Liver (tissue), 9 donors: Measurements from ENCODE around the gene FZR1. TPM values are rescaled to one million over a fixed set of nuclear protein-coding genes. Genes with fewer than 3 reads are reported as not detected.
"Not testable (repeated sequence)": the region's sequence is repeated elsewhere in the genome, so short reads cannot be mapped to it uniquely, and the experiment has no call there.

Source experiments
- DNase-seq: peaks from one replicate; pipeline ENCODE4 v3.0.0-alpha.2; 2017; ENCODE audit warnings: low spot score
- H3K27ac ChIP-seq, 2 donors: one replicate each; pipeline ENCODE4 v1.7.0; 2013; ENCODE audit warnings: inconsistent platforms in 2 of 2, low read length in 2 of 2, control low read depth in 1 of 2, low read depth in 1 of 2, mild to moderate bottlenecking in 1 of 2
- H3K27me3 ChIP-seq, 4 donors: one replicate each; pipeline versions ENCODE4 v1.6.1 to v1.7.0; 2013; ENCODE audit warnings: low read length in 3 of 4, inconsistent platforms in 1 of 4, mild to moderate bottlenecking in 1 of 4, moderate library complexity in 1 of 4; ENCODE audit not compliant: control insufficient read depth in 4 of 4, insufficient read depth in 4 of 4
- H3K36me3 ChIP-seq, 4 donors: one replicate each; pipeline versions ENCODE4 v1.6.1 to v1.7.0; 2013; ENCODE audit warnings: low read length in 3 of 4, mild to moderate bottlenecking in 3 of 4, low read depth in 1 of 4, moderate library complexity in 1 of 4; ENCODE audit not compliant: control insufficient read depth in 4 of 4, insufficient read depth in 3 of 4
- H3K4me1 ChIP-seq, 4 donors: one replicate each; pipeline versions ENCODE4 v1.6.1 to v1.7.0; 2013; ENCODE audit warnings: low read length in 3 of 4, mild to moderate bottlenecking in 3 of 4, moderate library complexity in 1 of 4; ENCODE audit not compliant: control insufficient read depth in 4 of 4, insufficient read depth in 4 of 4
- H3K4me3 ChIP-seq, 3 donors: one replicate each; pipeline versions ENCODE4 v1.6.1 to v1.7.0; 2013; ENCODE audit warnings: low read length in 3 of 3, control low read depth in 1 of 3, low read depth in 1 of 3, mild to moderate bottlenecking in 1 of 3
- H3K9ac ChIP-seq, 2 donors: one replicate each; pipeline ENCODE4 v1.7.0; 2013; ENCODE audit warnings: low read length in 2 of 2, mild to moderate bottlenecking in 2 of 2, moderate library complexity in 2 of 2, control low read depth in 1 of 2, low read depth in 1 of 2
- H3K9me3 ChIP-seq, 4 donors: one replicate each; pipeline versions ENCODE4 v1.6.1 to v1.7.0; 2013; ENCODE audit warnings: low read length in 3 of 4; ENCODE audit not compliant: control insufficient read depth in 4 of 4
- EGR1 ChIP-seq, 2 donors: IDR thresholded peaks; 2 replicates each; pipeline ENCODE4 v1.6.1; 2016 to 2018; ENCODE audit warnings: antibody characterized with exemption in 2 of 2, low read depth in 2 of 2
- FOXA2 ChIP-seq: IDR thresholded peaks from 2 replicates; pipeline ENCODE4 v1.6.1; 2016; ENCODE audit warnings: antibody characterized with exemption
- GABPA ChIP-seq, 2 donors: IDR thresholded peaks in 1 of 2; conservative IDR thresholded peaks in 1 of 2; 2 replicates each; pipeline ENCODE4 v1.6.1; 2016; ENCODE audit warnings: antibody characterized with exemption in 2 of 2, mild to moderate bottlenecking in 1 of 2, moderate library complexity in 1 of 2
- HNF4A ChIP-seq, 2 donors: conservative IDR thresholded peaks; 2 replicates each; pipeline ENCODE4 v1.6.1; 2016; ENCODE audit warnings: antibody characterized with exemption in 2 of 2, mild to moderate bottlenecking in 2 of 2
- HNF4G ChIP-seq: IDR thresholded peaks from 2 replicates; pipeline ENCODE4 v1.6.1; 2016; ENCODE audit warnings: antibody characterized with exemption
- JUND ChIP-seq, 2 donors: IDR thresholded peaks; 2 replicates each; pipeline ENCODE4 v1.6.1; 2016; ENCODE audit warnings: antibody characterized with exemption in 2 of 2
- NR2F2 ChIP-seq: IDR thresholded peaks from 2 replicates; pipeline ENCODE4 v1.6.1; 2016; ENCODE audit warnings: antibody characterized with exemption
- RAD21 ChIP-seq, 2 donors: IDR thresholded peaks; 2 replicates each; pipeline ENCODE4 v1.6.1; 2016; ENCODE audit warnings: antibody characterized with exemption in 2 of 2, mild to moderate bottlenecking in 2 of 2
- RXRA ChIP-seq, 2 donors: IDR thresholded peaks; 2 replicates each; pipeline ENCODE4 v1.6.1; 2017 to 2018; ENCODE audit warnings: antibody characterized with exemption in 2 of 2, mild to moderate bottlenecking in 1 of 2
- SP1 ChIP-seq: IDR thresholded peaks from 2 replicates; pipeline ENCODE4 v1.6.1; 2018; ENCODE audit warnings: antibody characterized with exemption, mild to moderate bottlenecking
- TAF1 ChIP-seq: conservative IDR thresholded peaks from 2 replicates; pipeline ENCODE4 v1.6.1; 2016; ENCODE audit warnings: antibody characterized with exemption, mild to moderate bottlenecking
- YY1 ChIP-seq: IDR thresholded peaks from 2 replicates; pipeline ENCODE4 v1.6.1; 2016; ENCODE audit warnings: antibody characterized with exemption, mild to moderate bottlenecking
- WGBS: extraction: QIAGEN DNeasy Blood & Tissue Kit; methylation state at CpG from one replicate; pipeline ENCODE4 v1.1.7; 2013; 5-methylcytosine and 5-hydroxymethylcytosine counted together
- polyA plus RNA-seq, 2 donors: library from polyadenylated mRNA; stranded (reverse) in 1 of 2; unstranded in 1 of 2; fragments of 200-250 nt in 1 of 2; fragments of >200 nt in 1 of 2; fragmentation: Nextera tagmentation in 1 of 2; extraction: Ambion mirVana in 1 of 2; gene quantifications; one replicate each; pipeline versions ENCODE4 v1.2.1 to v1.2.3, GENCODE V29; 2013 to 2015
- total RNA-seq, 2 donors: library from RNA; depleted of rRNA; stranded (reverse); fragments of >200 nt; gene quantifications; one replicate each; pipeline ENCODE4 v1.2.3, GENCODE V29; 2014
- TF ChIP-seq, protein P1 (sequence below): IDR thresholded peaks from 2 replicates; pipeline ENCODE4 v1.6.1; 2016; ENCODE audit warnings: antibody characterized with exemption, mild to moderate bottlenecking
- TF ChIP-seq, protein P2 (sequence below): IDR thresholded peaks from 2 replicates; pipeline ENCODE4 v1.6.1; 2016; ENCODE audit warnings: antibody characterized with exemption
- TF ChIP-seq, protein P3 (sequence below): IDR thresholded peaks from 2 replicates; pipeline ENCODE4 v1.6.1; 2016; ENCODE audit warnings: antibody characterized with exemption
- TF ChIP-seq, protein P4 (sequence below): fragments of 150-350 bp; IDR thresholded peaks from 2 replicates; pipeline ENCODE4 v1.5.1; 2017; ENCODE audit warnings: improper control_type of control experiment, low read depth, low read length; ENCODE audit not compliant: missing input control
- donor health status: healthy.
- donor health status: healthy.
- donor health status: healthy.
- donor health status: healthy.
- donor health status: healthy.

FZR1 gene
- total and polyA plus RNA-seq, 4 donors, result 17.0 to 27.3 (median 20.3) TPM

DNA sequence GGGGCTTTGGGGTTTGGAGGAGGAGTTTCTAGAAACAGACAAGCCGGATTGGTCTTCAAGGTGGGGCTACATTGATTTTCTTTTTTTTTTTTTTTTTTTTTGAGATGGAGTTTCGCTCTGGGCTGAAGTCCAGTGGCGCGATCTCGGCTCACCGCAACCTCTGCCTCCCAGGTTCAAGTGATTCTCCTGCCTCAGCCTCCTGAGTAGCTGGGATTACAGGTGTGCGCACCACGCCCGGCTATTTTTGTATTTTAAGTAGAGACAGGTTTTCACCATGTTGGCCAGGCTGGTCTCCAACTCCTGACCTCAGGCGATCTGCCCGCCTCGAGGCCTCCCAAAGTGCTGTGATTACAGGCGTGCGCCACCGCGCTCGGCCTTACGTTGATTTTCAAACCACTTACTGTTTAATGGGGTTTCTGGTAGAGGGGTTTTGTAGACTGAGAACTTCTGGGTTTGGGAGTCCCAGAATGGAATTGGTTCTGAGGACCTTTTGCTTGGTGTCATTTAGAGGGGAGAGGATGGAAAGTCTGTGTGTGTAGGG, 2.1 kb downstream of the FZR1 start:
- H3K4me3 ChIP-seq, result peak overlapping the region in 1 of 3 donors; percentile 90
- peaks cover 19 to 70% (median 55%) of the 10 kb centered on the region in 4 donors for H3K4me1 ChIP-seq
- not testable (repeated sequence) for DNase-seq, H3K36me3 ChIP-seq, H3K9ac ChIP-seq, H3K9me3 ChIP-seq, H3K27me3 ChIP-seq
- H3K27ac ChIP-seq, result peak overlapping the region; percentile 59 to 83
- TF ChIP-seq HNF4G (peak; percentile 9), SP1 (peak; percentile 48), HNF4A (conservative IDR thresholded peaks at IDR 0.05) (peak; percentile 69 to 77), RXRA (IDR thresholded peaks at IDR 0.05) (peak; percentile 15 to 23)
- WGBS, result 65% methylated on average over 18 of the region's 18 CpGs

DNA sequence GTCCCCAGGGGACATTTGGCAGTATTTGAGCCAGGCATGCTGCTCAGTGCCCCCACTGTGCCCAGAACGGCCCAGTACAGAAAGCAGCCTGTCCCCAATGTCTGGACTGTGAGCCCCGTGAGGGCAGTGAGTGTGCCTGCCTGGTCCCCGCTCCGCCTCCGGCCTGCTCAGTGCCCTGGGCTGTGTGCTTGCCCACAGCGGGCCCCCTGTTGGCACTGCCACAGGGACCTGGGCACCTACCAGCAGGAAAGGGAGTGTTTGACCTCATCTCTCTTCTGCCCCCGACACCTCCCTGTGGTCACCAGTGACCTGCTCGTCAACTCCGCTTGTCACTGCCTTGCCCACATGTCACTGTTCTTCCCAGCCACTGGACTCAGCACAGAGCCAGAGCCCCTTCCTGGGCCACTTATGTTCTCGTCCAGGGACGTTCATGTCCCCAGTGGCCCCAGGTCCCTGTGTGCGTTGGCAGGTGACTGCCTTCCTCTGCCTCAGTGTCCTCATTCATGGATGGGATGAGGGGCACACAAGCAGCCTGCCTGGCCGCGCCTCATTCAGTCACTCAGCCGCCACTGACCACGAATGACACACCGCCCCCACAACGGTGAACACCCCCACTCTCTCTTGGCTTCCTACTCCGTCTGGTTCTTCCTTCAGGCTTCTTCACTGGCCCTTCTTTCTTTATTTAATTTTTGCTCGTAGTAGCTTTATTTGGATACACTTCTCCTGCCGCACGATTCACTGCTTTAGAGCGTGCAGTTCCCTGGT, 2.8 kb downstream of the FZR1 start:
- no peak for DNase-seq
- 69% methylated on average over 23 of the region's 23 CpGs for WGBS
- H3K4me1 ChIP-seq, result peaks cover 19 to 75% (median 58%) of the 10 kb centered on the region in 4 donors

DNA sequence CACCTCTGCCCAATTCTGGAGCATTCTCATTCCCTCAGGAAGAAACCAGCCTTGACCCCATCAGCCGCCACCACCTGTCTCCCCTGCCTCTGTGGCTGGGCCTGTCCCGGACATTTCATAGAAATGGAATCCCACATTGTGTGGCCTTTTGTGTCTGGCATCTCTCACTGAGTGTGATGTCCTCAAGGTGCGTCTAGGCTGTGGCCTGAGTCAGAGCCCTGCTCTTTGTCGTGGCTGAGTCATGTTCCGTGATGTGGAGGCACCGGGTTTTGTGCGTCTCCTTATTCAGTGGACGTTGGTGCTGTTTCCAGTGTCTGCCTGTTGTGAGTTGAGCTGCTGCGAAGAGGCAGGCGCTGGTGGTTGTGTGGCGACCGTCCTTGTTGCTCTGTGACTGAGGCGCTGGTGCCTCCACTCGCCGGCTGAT, 3.5 kb downstream of the FZR1 start:
- H3K27ac ChIP-seq, result no peak overlapping the region
- H3K36me3 ChIP-seq, result no peaks in the 10 kb centered on the region
- no peak for DNase-seq
- H3K9me3 ChIP-seq, result no peaks in the 10 kb centered on the region
- no peak overlapping the region for H3K9ac ChIP-seq
- H3K27me3 ChIP-seq, result no peaks in the 10 kb centered on the region
- H3K4me3 ChIP-seq, result no peak overlapping the region
- H3K4me1 ChIP-seq, result peaks cover 19 to 77% (median 60%) of the 10 kb centered on the region in 4 donors
- WGBS, result 93% methylated on average over 15 of the region's 15 CpGs
- TF ChIP-seq, protein P1, sequence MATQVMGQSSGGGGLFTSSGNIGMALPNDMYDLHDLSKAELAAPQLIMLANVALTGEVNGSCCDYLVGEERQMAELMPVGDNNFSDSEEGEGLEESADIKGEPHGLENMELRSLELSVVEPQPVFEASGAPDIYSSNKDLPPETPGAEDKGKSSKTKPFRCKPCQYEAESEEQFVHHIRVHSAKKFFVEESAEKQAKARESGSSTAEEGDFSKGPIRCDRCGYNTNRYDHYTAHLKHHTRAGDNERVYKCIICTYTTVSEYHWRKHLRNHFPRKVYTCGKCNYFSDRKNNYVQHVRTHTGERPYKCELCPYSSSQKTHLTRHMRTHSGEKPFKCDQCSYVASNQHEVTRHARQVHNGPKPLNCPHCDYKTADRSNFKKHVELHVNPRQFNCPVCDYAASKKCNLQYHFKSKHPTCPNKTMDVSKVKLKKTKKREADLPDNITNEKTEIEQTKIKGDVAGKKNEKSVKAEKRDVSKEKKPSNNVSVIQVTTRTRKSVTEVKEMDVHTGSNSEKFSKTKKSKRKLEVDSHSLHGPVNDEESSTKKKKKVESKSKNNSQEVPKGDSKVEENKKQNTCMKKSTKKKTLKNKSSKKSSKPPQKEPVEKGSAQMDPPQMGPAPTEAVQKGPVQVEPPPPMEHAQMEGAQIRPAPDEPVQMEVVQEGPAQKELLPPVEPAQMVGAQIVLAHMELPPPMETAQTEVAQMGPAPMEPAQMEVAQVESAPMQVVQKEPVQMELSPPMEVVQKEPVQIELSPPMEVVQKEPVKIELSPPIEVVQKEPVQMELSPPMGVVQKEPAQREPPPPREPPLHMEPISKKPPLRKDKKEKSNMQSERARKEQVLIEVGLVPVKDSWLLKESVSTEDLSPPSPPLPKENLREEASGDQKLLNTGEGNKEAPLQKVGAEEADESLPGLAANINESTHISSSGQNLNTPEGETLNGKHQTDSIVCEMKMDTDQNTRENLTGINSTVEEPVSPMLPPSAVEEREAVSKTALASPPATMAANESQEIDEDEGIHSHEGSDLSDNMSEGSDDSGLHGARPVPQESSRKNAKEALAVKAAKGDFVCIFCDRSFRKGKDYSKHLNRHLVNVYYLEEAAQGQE, result no peak
- TF ChIP-seq YY1 (no peak), HNF4G (no peak), GABPA (IDR thresholded peaks at IDR 0.05 in 1 of 2, conservative IDR thresholded peaks at IDR 0.05 in 1 of 2) (no peak), RXRA (IDR thresholded peaks at IDR 0.05) (no peak), TAF1 (no peak), SP1 (no peak), EGR1 (IDR thresholded peaks at IDR 0.05; ENCODE audit: low read depth in 2 of 2) (no peak), NR2F2 (no peak), JUND (IDR thresholded peaks at IDR 0.05) (no peak), FOXA2 (no peak), RAD21 (IDR thresholded peaks at IDR 0.05) (no peak)
- TF ChIP-seq, protein P2, sequence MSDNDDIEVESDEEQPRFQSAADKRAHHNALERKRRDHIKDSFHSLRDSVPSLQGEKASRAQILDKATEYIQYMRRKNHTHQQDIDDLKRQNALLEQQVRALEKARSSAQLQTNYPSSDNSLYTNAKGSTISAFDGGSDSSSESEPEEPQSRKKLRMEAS, result no peak
- TF ChIP-seq, protein P3, sequence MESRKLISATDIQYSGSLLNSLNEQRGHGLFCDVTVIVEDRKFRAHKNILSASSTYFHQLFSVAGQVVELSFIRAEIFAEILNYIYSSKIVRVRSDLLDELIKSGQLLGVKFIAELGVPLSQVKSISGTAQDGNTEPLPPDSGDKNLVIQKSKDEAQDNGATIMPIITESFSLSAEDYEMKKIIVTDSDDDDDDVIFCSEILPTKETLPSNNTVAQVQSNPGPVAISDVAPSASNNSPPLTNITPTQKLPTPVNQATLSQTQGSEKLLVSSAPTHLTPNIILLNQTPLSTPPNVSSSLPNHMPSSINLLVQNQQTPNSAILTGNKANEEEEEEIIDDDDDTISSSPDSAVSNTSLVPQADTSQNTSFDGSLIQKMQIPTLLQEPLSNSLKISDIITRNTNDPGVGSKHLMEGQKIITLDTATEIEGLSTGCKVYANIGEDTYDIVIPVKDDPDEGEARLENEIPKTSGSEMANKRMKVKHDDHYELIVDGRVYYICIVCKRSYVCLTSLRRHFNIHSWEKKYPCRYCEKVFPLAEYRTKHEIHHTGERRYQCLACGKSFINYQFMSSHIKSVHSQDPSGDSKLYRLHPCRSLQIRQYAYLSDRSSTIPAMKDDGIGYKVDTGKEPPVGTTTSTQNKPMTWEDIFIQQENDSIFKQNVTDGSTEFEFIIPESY, result no peak

More for the DNA sequence above, 2.8 kb downstream of the FZR1 start:
- H3K9ac ChIP-seq, result no peak overlapping the region
- H3K4me3 ChIP-seq, result no peak overlapping the region
- TF ChIP-seq HNF4G, result no peak
- TF ChIP-seq, protein P4, sequence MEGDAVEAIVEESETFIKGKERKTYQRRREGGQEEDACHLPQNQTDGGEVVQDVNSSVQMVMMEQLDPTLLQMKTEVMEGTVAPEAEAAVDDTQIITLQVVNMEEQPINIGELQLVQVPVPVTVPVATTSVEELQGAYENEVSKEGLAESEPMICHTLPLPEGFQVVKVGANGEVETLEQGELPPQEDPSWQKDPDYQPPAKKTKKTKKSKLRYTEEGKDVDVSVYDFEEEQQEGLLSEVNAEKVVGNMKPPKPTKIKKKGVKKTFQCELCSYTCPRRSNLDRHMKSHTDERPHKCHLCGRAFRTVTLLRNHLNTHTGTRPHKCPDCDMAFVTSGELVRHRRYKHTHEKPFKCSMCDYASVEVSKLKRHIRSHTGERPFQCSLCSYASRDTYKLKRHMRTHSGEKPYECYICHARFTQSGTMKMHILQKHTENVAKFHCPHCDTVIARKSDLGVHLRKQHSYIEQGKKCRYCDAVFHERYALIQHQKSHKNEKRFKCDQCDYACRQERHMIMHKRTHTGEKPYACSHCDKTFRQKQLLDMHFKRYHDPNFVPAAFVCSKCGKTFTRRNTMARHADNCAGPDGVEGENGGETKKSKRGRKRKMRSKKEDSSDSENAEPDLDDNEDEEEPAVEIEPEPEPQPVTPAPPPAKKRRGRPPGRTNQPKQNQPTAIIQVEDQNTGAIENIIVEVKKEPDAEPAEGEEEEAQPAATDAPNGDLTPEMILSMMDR, result no peak
- TF ChIP-seq GABPA (IDR thresholded peaks at IDR 0.05 in 1 of 2, conservative IDR thresholded peaks at IDR 0.05 in 1 of 2), result no peak
- peak; percentile 14 to 28 for TF ChIP-seq RXRA (IDR thresholded peaks at IDR 0.05)
- TF ChIP-seq FOXA2, result no peak
- H3K36me3 ChIP-seq, result no peaks in the 10 kb centered on the region
- H3K27ac ChIP-seq, result peak overlapping the region; percentile 59 to 63
- H3K9me3 ChIP-seq, result no peaks in the 10 kb centered on the region
- H3K27me3 ChIP-seq, result no peaks in the 10 kb centered on the region
